DMS79 treated with DMSO at 0.1 percent for 48 hours (cell line): Measurements from ENCODE around the gene DMKN.

Experiments
- DNase-seq: peaks from one replicate; lab custom pipeline; 2025; lab: John Stamatoyannopoulos, UW

Gene DMKN

GRCh38 chr19:35513628-35514281 lies at the start of gene DMKN:
DMKN (minus strand) TSS chr19:35513649; CDS start chr19:35513475, 174 bp downstream.
- no peak for DNase-seq

GRCh38 chr19:35562776-35563175 lies 49.3 kb upstream of the DMKN start:
- no peak for DNase-seq

GRCh38 chr19:35562336-35562735 lies 48.9 kb upstream of the DMKN start:
- DNase-seq = no peak

- no peak for DNase-seq
Measured at GRCh38 chr19:35561436-35561835, 48.0 kb upstream of the DMKN start.

- no peak for DNase-seq
Measured at GRCh38 chr19:35560677-35561076, 47.2 kb upstream of the DMKN start.

- DNase-seq = no peak
Measured at GRCh38 chr19:35560271-35560670, 46.8 kb upstream of the DMKN start.

DNA sequence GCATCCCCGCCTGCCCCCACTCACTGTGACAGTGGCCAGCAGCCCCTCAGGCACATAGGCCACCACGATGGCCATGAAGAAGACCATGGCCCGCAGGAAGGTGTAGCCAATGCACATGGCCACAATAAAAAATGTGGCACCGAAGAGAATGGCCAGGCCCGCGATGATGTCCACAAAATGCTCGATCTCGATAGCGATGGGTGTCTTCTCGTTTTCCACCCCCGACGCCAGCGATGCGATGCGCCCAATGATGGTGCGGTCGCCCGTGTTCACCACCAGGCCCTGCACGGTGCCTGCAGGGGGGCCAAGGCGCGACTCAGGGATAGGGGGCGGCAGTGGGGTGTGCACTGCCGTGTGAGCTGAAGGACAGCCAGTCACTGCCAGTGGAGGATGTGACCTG lies 46.3 kb upstream of the DMKN start:
- DNase-seq = no peak

DNA sequence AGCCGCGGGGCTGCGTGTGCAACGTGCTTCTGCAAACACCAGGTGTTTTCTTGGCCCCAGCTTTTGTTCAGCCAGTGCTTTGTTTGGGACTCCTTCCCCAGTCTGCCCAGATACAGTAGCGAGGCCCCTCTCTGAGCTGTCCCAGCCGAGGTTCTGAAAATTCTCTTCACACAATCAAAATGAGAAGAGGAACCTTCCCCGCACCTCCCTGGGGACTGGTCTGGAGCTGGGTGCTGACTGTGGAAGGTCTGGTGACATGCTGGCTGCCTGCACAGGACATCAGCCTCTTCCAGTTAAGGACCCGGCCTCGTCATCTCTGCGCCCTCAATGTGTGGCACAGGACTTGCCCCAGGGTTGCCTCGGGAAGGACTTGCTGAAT lies 45.8 kb upstream of the DMKN start:
- no peak for DNase-seq

- DNase-seq = no peak
Measured at GRCh38 chr19:35558400-35559280, 45.2 kb upstream of the DMKN start.

DNA sequence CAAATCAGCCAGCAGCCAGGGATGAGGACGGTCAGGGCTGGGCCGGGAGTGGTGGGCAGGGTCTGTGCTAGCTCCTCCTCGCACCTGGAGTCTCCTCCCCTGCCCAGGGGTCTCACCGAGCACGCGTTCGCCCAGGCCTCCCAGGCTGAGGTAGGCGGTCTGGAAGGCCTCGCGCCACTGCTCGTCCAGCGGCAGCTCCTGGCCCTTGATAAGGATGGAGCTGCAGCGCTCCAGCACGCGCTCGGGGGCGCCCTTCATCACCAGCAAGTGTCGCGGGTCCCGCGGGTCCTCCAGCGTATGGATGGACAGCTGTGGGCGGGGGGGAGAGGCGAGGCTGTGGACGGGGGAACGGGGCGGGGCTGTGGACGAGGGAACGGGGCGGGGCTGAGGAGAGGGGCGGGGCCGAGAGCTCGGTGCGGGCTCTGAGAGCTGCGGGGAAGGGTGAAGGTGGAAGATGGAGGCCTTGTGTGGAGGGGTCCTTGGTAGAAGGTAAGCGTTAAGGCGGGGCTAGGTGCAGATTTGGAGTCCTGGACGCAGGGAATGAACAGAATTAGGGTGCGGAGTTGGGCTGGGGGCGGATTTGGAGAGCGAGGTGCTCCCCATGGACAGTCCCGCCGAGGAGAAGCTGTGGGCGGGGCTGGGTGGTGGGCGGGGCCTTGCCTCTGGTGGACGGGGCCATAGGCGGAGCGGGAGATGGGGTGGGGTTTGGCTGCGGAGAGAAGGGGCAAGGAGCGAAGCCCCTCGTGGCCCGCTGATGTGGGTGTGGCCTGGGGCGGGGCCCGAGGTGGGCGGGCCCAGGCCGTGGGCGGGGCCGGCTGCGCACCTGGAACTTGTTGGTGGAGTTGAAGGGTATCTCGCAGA lies 44.3 kb upstream of the DMKN start:
- no peak for DNase-seq

- no peak for DNase-seq
Measured at GRCh38 chr19:35556846-35557538, 43.5 kb upstream of the DMKN start.

GRCh38 chr19:35556025-35556590 lies 42.7 kb upstream of the DMKN start:
- DNase-seq = no peak

DNA sequence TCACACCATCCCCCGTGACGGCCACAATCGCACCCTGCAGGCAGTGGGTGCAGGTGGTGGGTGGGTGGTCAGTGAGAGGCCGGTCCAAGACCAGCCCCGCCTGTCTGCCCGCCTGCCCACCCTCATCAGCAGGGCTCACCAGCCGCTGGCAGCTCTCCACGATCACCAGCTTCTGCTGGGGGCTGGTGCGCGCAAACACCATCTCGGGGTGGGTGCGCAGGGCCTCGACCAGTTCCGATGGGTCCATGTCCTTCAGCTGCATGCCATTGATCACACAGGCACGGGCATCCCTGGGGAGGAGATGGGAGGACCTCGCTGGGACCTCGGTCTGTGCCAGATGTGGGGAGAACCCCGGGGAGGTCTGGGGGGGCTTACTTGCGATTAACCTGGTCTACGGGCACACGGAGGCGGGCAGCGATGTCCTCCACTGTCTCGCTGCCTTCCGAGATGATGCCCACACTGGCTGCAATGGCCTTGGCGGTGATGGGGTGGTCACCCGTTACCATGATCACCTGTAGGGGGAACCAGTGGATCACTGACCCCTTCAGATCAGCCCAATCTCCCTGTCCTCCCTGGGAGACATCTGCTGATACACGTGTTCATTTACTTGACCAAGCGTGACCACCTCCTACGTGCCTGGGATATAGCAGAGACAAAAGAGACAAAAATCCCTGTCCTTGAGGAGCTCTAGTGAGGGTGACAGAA lies 42.0 kb upstream of the DMKN start:
- peak; percentile 2 for DNase-seq

DNA sequence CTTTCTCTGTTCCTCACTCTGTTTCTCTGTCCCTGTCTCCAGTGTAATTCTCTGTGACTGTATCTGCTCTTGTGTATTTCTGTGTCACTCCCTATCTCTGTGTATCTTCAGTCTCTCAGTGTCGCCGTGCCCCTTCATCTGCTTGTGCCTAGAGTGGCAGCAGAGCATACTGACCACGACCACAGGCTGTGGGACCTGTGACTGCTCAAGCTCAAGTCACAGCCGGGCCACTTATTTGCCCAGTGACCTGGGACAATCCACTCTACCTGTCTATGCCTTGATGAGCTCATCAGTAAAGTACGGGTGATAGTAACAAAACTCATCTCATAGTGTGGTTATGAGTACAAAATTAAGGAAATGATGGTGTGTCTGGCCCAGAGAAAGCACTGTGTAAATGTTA lies 40.6 kb upstream of the DMKN start:
- DNase-seq = no peak

DNA sequence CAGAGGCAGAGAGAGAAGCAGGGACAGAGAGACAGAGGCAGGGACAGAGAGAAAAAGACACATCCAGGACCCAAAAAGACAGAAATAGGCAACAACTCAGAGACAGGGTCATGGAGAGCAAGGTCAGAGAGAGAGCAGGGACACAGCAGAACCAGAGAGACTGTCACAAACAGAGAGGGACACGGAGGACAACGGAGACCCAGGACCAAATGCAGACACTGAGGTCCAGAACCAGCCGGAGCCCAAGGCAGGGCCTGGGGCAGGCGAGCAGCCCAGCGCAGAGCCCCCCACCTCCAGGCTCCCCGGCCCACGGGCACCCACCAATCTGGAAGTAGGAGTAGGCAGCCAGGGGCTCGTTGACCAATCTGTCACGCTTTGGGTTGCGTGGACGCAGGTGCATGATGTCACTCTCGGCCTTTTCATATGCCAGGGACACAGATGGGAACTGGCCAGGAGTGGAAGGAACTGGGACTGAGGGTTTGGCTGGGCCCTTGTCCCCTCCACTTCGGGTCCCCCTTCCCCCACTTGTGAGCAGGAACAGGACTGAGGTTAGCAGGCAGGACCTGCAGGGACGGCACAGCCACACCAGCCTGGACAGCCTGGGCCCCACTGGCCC lies 40.0 kb upstream of the DMKN start:
- DNase-seq = no peak

GRCh38 chr19:35552534-35553384 lies 39.3 kb upstream of the DMKN start:
- no peak for DNase-seq

DNA sequence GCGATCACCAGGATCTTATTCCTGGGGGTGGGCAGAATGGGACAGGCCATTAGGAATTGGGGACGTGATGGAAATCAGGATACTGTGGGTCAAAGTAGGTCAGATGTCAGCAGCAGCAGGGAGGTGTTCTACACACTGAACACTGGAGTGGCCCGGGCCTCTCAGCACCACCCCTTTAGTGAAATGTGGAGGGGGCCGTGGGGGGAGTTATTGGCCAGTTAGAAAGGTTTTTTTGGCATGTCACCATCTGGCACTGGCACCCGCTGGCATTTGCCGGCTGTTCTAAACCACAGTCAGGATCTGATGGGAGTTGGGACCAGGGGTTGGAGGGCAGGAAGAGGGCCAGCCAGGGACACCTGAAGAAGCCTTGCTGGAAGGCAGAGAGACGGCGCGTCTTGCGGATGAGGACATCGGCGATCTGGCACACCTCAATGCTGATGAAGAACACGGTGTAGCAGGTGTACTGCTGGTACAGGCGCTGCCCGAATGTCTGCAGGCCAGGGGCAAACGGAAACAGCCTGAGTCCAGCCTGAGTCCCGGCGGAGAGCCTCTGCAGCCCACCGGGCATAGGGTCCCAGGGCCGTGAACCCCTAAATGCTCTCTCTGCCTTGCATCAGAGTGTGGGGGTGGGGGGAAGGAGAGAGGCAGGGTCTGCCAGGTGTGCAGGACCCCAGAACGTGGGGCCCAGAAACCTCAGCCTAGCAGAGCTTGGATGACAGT lies 37.8 kb upstream of the DMKN start:
- DNase-seq = no peak

GRCh38 chr19:35549879-35550523 lies 36.6 kb upstream of the DMKN start:
- no peak for DNase-seq
